Heart right ventricle (tissue), 16 donors: ENCODE results near the gene TRMT2A. TPM values are rescaled to one million over a fixed set of nuclear protein-coding genes. Genes with fewer than 3 reads are reported as not detected.

Experiments used
- ATAC-seq, 8 donors: fragments of 200-7000 bp; cut with Tn5 transposase; one replicate each; pipeline ENCODE4 v1.9.1; 2020; ENCODE audit warnings: mild to moderate bottlenecking in 8 of 8, moderate library complexity in 8 of 8, moderate number of reproducible peaks in 1 of 8
- DNase-seq, 2 donors: peaks; one replicate each; pipeline ENCODE4 v3.0.0-alpha.2; 2020
- H3K27ac ChIP-seq, 10 donors: fragments of 200-600 bp; sonication (generic) in 2 of 10; one replicate each; pipeline versions ENCODE4 v1.5.0 to v1.8.0; 2020 to 2022; ENCODE audit warnings: mild to moderate bottlenecking in 3 of 10
- H3K27me3 ChIP-seq, 7 donors: fragments of 200-600 bp; one replicate each; pipeline ENCODE4 v1.8.0; 2021 to 2022; ENCODE audit warnings: mild to moderate bottlenecking in 2 of 7
- H3K36me3 ChIP-seq, 9 donors: fragments of 200-600 bp; sonication (generic) in 1 of 9; one replicate each; pipeline versions ENCODE4 v1.5.0 to v1.8.0; 2020 to 2022; ENCODE audit warnings: mild to moderate bottlenecking in 2 of 9
- H3K4me1 ChIP-seq, 9 donors: fragments of 200-600 bp; sonication (generic) in 1 of 9; one replicate each; pipeline versions ENCODE4 v1.5.0 to v1.8.0; 2020 to 2022; ENCODE audit warnings: mild to moderate bottlenecking in 4 of 9
- H3K4me3 ChIP-seq, 10 donors: fragments of 200-600 bp; sonication (generic) in 2 of 10; one replicate each; pipeline versions ENCODE4 v1.5.0 to v1.8.0; 2020 to 2022; ENCODE audit warnings: mild to moderate bottlenecking in 7 of 10, moderate library complexity in 2 of 10
- H3K9me3 ChIP-seq, 11 donors: fragments of 200-600 bp in 10 of 11; sonication (generic) in 2 of 11; one replicate each; pipeline versions ENCODE4 v1.5.0 to v1.8.0; 2013 to 2022; ENCODE audit warnings: mild to moderate bottlenecking in 2 of 11, control low read depth in 1 of 11, moderate library complexity in 1 of 11
- CTCF ChIP-seq, 9 donors: fragments of 200-600 bp; sonication (generic) in 2 of 9; IDR thresholded peaks; one replicate each; pipeline versions ENCODE4 v1.5.0 to v1.8.0; 2021 to 2022; ENCODE audit warnings: antibody characterized with exemption in 9 of 9, mild to moderate bottlenecking in 5 of 9, moderate library complexity in 1 of 9
- WGBS, 2 donors: extraction: QIAGEN DNeasy Blood & Tissue Kit; methylation state at CpG; one replicate each; pipeline ENCODE4 v1.1.7; 2013; ENCODE audit warnings: inconsistent platforms in 1 of 2; 5-methylcytosine and 5-hydroxymethylcytosine counted together
- intact Hi-C, 10 donors: fragments of 100-400 bp; cut with DNase I; formaldehyde crosslinking; loops; one replicate each; pipeline versions ENCODE4 v1.11.1 to v1.14.2; 2022
- polyA plus RNA-seq, 2 donors: library from polyadenylated mRNA; stranded (reverse); fragments of 200-250 nt; gene quantifications; one replicate each; pipeline ENCODE4 v1.2.3, GENCODE V29; 2013
- total RNA-seq, 10 donors: library from RNA; stranded (reverse); fragmentation: NEBNext Ultra II Directional in 3 of 10; extraction: Animal tissue kit (Norgen Biotek cat#: 25700) in 3 of 10; gene quantifications; one replicate each; pipeline versions ENCODE4 v1.2.1 to v1.2.4, GENCODE V29; 2021 to 2023
- donor health status: Arrhythmogenic right ventricular cardiomyopathy.
- donor health status: ischemic (EF 13 %, LVEDD 7.1; RV severe dilation, severe dysfunction).
- donor health status: healthy with polysubstance abuse.
- donor health status: DM: no; HTN: yes; CAD: no.
- donor health status: DM: no; HTN: no; CAD: no.
- donor health status: ischemic (EF 25% LVEDD 6.9; RV normal size, moderate dysfunction).
- donor health status: ischemic (EF 25% LVEDD 5.7; RV mildly dilated, moderate dysfunction).
- donor health status: healthy.
- donor health status: DM: yes; HTN: yes; CAD: no.
- donor health status: Ischemic cardiomyopathy.
- donor health status: ischemic (EF 35%, LVEDD 5.7; RV mildly dilated, moderate dysfunction).
- donor health status: nonischemic (EF 11% LVEDD 7.7; RV severe dilation, severe dysfunction).
- donor health status: DM: yes; HTN: yes; CAD: no.
- donor health status: PGD.
- donor health status: ischemic (EF 29% LVEDD 5.4; RV normal size, mild dysfunction).
- donor health status: nonischemic (EF 23%, LVEDD 6.1; RV moderate dilation, normal function).

Gene TRMT2A
- total and polyA plus RNA-seq, 12 donors, result 18.4 to 58.2 (median 26.0) TPM

GRCh38 chr22:20111045-20111688, 5.9 kb downstream of the TRMT2A start:
- ATAC-seq, result peak in 2 of 8 donors; percentile 5 to 17
- WGBS, 2 donors, result 56 to 60% methylated on average over 14 of the region's 14 CpGs
- peak in 7 of 9 donors; percentile 21 to 46 (median 23) for TF ChIP-seq CTCF (IDR thresholded peaks at IDR 0.05)
- peak in 1 of 2 donors; percentile 9 for DNase-seq
- H3K4me1 ChIP-seq, result peaks cover 7 to 24% (median 12%) of the 10 kb centered on the region in 9 donors
- H3K9me3 ChIP-seq, result no peaks in the 10 kb centered on the region
- H3K36me3 ChIP-seq, result peaks cover 14 to 99% (median 59%) of the 10 kb centered on the region in 9 donors
- H3K27me3 ChIP-seq, result no peaks in the 10 kb centered on the region
- no peak overlapping the region for H3K27ac ChIP-seq
- no peak overlapping the region for H3K4me3 ChIP-seq
- intact Hi-C loops, result loop anchor here in 1 of 10 donors (10.0 kb wide), 1 partner anchor 146 kb away; no protein-coding TSS in a partner anchor

GRCh38 chr22:20110359-20110985, 6.6 kb downstream of the TRMT2A start:
- Histone ChIP-seq H3K4me1 (peaks cover under 1 to 17% (median 7%) of the 10 kb centered on the region in 9 donors), H3K9me3 (no peaks in the 10 kb centered on the region), H3K27me3 (no peaks in the 10 kb centered on the region), H3K4me3 (no peak overlapping the region), H3K27ac (no peak overlapping the region), H3K36me3 (peaks cover 14 to 100% (median 65%) of the 10 kb centered on the region in 9 donors)
- ATAC-seq, result no peak
- no peak for TF ChIP-seq CTCF (IDR thresholded peaks at IDR 0.05)
- peak in 1 of 2 donors; percentile 6 for DNase-seq
- WGBS, 2 donors, result 89 to 91% methylated on average over 9 of the region's 9 CpGs
- intact Hi-C loops, result loop anchor here in 1 of 10 donors (10.0 kb wide), 1 partner anchor 146 kb away; no protein-coding TSS in a partner anchor

GRCh38 chr22:20109411-20110358, 7.3 kb downstream of the TRMT2A start:
- Histone ChIP-seq H3K27me3 (no peaks in the 10 kb centered on the region), H3K4me3 (no peak overlapping the region), H3K27ac (no peak overlapping the region), H3K4me1 (peaks cover 0 to 15% (median 7%) of the 10 kb centered on the region in 9 donors), H3K9me3 (no peaks in the 10 kb centered on the region), H3K36me3 (peaks cover 14 to 100% (median 70%) of the 10 kb centered on the region in 9 donors)
- intact Hi-C loops, result loop anchor here in 1 of 10 donors (10.0 kb wide), 1 partner anchor 145 kb away; no protein-coding TSS in a partner anchor
- DNase-seq (peak in 1 of 2 donors; percentile 13), ATAC-seq (peak in 3 of 8 donors; percentile 1 to 4 (median 3))
- no peak for TF ChIP-seq CTCF (IDR thresholded peaks at IDR 0.05)
- WGBS, 2 donors, result 85 to 86% methylated on average over 23 of the region's 23 CpGs
